Astrocyte (in vitro differentiated cells and primary cell): Measurements from ENCODE around the gene ADGRG7. TPM values are rescaled to one million over a fixed set of nuclear protein-coding genes. Genes with fewer than 3 reads are reported as not detected.

Experiments
- DNase-seq: peaks from one replicate; pipeline ENCODE4 v3.0.0-alpha.2; 2010; ENCODE audit warnings: low read depth
- FAIRE-seq: peaks from 2 replicates; lab custom pipeline; 2011; peaks lifted over from hg19 to GRCh38; lab: Jason Lieb, UNC
- H2AFZ ChIP-seq: 2 replicates; pipeline ENCODE4 v1.6.0; 2012; ENCODE audit warnings: low read depth, low read length, inconsistent platforms
- H3K27ac ChIP-seq: 2 replicates; pipeline ENCODE4 v1.5.1; 2011; ENCODE audit warnings: low read depth, low read length, inconsistent platforms
- H3K27me3 ChIP-seq: 2 replicates; pipeline ENCODE4 v1.6.0; 2011; ENCODE audit warnings: low read length, inconsistent platforms; ENCODE audit not compliant: insufficient read depth
- H3K36me3 ChIP-seq: 2 replicates; pipeline ENCODE4 v1.5.1; 2011; ENCODE audit warnings: low read length, inconsistent platforms; ENCODE audit not compliant: insufficient read depth
- H3K4me1 ChIP-seq: 2 replicates; pipeline ENCODE4 v1.5.1; 2011; ENCODE audit warnings: low read length, inconsistent platforms; ENCODE audit not compliant: insufficient read depth
- H3K4me2 ChIP-seq: 2 replicates; pipeline ENCODE4 v1.6.0; 2012; ENCODE audit warnings: low read length, inconsistent platforms
- H3K4me3 ChIP-seq: 2 replicates; pipeline ENCODE4 v1.5.1; 2011; ENCODE audit warnings: low read depth, mild to moderate bottlenecking, low read length, inconsistent platforms; ENCODE audit not compliant: insufficient read depth
- H3K79me2 ChIP-seq: 2 replicates; pipeline ENCODE4 v1.6.0; 2012; ENCODE audit warnings: mild to moderate bottlenecking, low read length, inconsistent platforms; ENCODE audit not compliant: insufficient read depth
- H3K9ac ChIP-seq: 2 replicates; pipeline ENCODE4 v1.6.0; 2012; ENCODE audit warnings: mild to moderate bottlenecking, low read length, inconsistent platforms
- H3K9me3 ChIP-seq: 2 replicates; pipeline ENCODE4 v1.5.1; 2012; ENCODE audit warnings: low read depth, mild to moderate bottlenecking, low read length, inconsistent platforms; ENCODE audit not compliant: insufficient read depth
- H4K20me1 ChIP-seq: 2 replicates; pipeline ENCODE4 v1.6.0; 2012; ENCODE audit warnings: low read length, inconsistent platforms; ENCODE audit not compliant: insufficient read depth
- H3K27ac Mint-ChIP-seq: one replicate; pipeline ENCODE4 v1.8.0; 2021; ENCODE audit warnings: mild to moderate bottlenecking, mixed read lengths; ENCODE audit not compliant: unreplicated experiment
- H3K27me3 Mint-ChIP-seq: one replicate; pipeline ENCODE4 v1.8.0; 2021; ENCODE audit warnings: low read depth, mixed read lengths; ENCODE audit not compliant: unreplicated experiment
- H3K36me3 Mint-ChIP-seq: one replicate; pipeline ENCODE4 v1.8.0; 2021; ENCODE audit warnings: low read depth, mixed read lengths; ENCODE audit not compliant: unreplicated experiment
- H3K4me1 Mint-ChIP-seq: one replicate; pipeline ENCODE4 v1.8.0; 2021; ENCODE audit warnings: low read depth, mixed read lengths; ENCODE audit not compliant: unreplicated experiment
- H3K4me3 Mint-ChIP-seq: one replicate; pipeline ENCODE4 v1.8.0; 2021; ENCODE audit warnings: mild to moderate bottlenecking, moderate library complexity, mixed read lengths; ENCODE audit not compliant: unreplicated experiment
- H3K9me3 Mint-ChIP-seq: one replicate; pipeline ENCODE4 v1.8.0; 2021; ENCODE audit warnings: mild to moderate bottlenecking, mixed read lengths; ENCODE audit not compliant: unreplicated experiment
- CTCF ChIP-seq: IDR thresholded peaks from 2 replicates; pipeline ENCODE4 v1.5.1; 2011; ENCODE audit warnings: low read depth, mild to moderate bottlenecking, inconsistent platforms, low read length, moderate library complexity; ENCODE audit not compliant: insufficient read depth
- EZH2 ChIP-seq: IDR thresholded peaks from 2 replicates; pipeline ENCODE4 v1.6.1; 2012; ENCODE audit warnings: mild to moderate bottlenecking, low read length, inconsistent platforms; ENCODE audit not compliant: insufficient read depth
- total RNA-seq: library from RNA; stranded (reverse); gene quantifications from 2 replicates; pipeline ENCODE4 v1.2.1, GENCODE V29; 2021

ADGRG7 gene
- total RNA-seq, 1 donor from 2014 or later: not detected

- H3K36me3 ChIP-seq: no peaks in the 10 kb centered on the region
- H3K79me2 ChIP-seq: no peaks in the 10 kb centered on the region
- Mint-ChIP-seq H3K4me3 (no peak overlapping the region), H3K4me1 (no peaks in the 10 kb centered on the region), H3K9me3 (peaks cover 3% of the 10 kb centered on the region), H3K27ac (no peak overlapping the region), H3K27me3 (no peaks in the 10 kb centered on the region), H3K36me3 (no peaks in the 10 kb centered on the region)
- no peak overlapping the region for H2AFZ ChIP-seq
- no peaks in the 10 kb centered on the region for H3K4me1 ChIP-seq
- no peak overlapping the region for H3K4me3 ChIP-seq
- TF ChIP-seq EZH2 (no peak), CTCF (no peak)
- FAIRE-seq: no peak
- no peak overlapping the region for H3K27ac ChIP-seq
- no peaks in the 10 kb centered on the region for H4K20me1 ChIP-seq
- no peak overlapping the region for H3K4me2 ChIP-seq
- H3K27me3 ChIP-seq: no peaks in the 10 kb centered on the region
- H3K9me3 ChIP-seq: no peaks in the 10 kb centered on the region
- no peak overlapping the region for H3K9ac ChIP-seq
- no peak for DNase-seq
Measured at GRCh38 chr3:100682854-100683760, 73.7 kb downstream of the ADGRG7 start.

DNA sequence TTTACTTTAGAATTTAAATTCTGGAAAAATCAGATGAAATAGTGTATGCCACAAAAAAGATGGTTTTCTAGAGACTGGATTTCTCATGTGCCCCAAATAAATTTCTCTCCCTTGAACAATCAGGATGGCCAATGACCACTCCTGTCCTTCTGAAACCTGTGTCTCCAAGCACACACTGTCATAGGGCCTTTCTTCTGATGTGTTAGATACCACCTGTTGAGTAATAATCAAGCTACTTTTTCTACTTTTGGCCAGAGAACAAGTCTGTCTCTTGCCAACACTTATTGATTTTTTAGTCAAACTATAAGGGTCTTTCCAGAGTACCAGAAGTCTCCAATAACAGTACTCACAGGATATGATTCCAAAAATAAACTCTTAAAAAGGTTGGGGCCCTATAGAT is 83.8 kb downstream of the ADGRG7 start:
- peaks cover 2% of the 10 kb centered on the region for H3K27me3 Mint-ChIP-seq
- H3K27ac Mint-ChIP-seq: no peak overlapping the region
- no peaks in the 10 kb centered on the region for H3K36me3 Mint-ChIP-seq
- H3K36me3 ChIP-seq: no peaks in the 10 kb centered on the region
- H3K9ac ChIP-seq: no peak overlapping the region
- no peaks in the 10 kb centered on the region for H3K4me1 ChIP-seq
- no peak overlapping the region for H3K4me3 Mint-ChIP-seq
- no peak for DNase-seq
- H3K4me2 ChIP-seq: no peak overlapping the region
- H3K27ac ChIP-seq: no peak overlapping the region
- TF ChIP-seq EZH2 (no peak), CTCF (no peak)
- FAIRE-seq: no peak
- H3K9me3 ChIP-seq: no peaks in the 10 kb centered on the region
- no peak overlapping the region for H2AFZ ChIP-seq
- no peaks in the 10 kb centered on the region for H3K4me1 Mint-ChIP-seq
- no peak overlapping the region for H3K4me3 ChIP-seq
- no peaks in the 10 kb centered on the region for H3K79me2 ChIP-seq
- H3K9me3 Mint-ChIP-seq: peaks cover 5% of the 10 kb centered on the region
- H3K27me3 ChIP-seq: peaks cover 3% of the 10 kb centered on the region
- H4K20me1 ChIP-seq: no peaks in the 10 kb centered on the region

GRCh38 chr3:100695696-100696095 is 86.3 kb downstream of the ADGRG7 start:
- no peaks in the 10 kb centered on the region for H3K9me3 Mint-ChIP-seq
- no peak overlapping the region for H3K9ac ChIP-seq
- H3K4me3 ChIP-seq: no peak overlapping the region
- H3K9me3 ChIP-seq: no peaks in the 10 kb centered on the region
- H3K4me2 ChIP-seq: no peak overlapping the region
- H3K4me3 Mint-ChIP-seq: no peak overlapping the region
- FAIRE-seq (no peak), DNase-seq (no peak)
- H3K27ac ChIP-seq: no peak overlapping the region
- no peaks in the 10 kb centered on the region for H3K4me1 ChIP-seq
- H3K27me3 ChIP-seq: peaks cover 3% of the 10 kb centered on the region
- no peak overlapping the region for H3K27ac Mint-ChIP-seq
- TF ChIP-seq CTCF: no peak
- H3K4me1 Mint-ChIP-seq: no peaks in the 10 kb centered on the region
- H2AFZ ChIP-seq: no peak overlapping the region
- no peaks in the 10 kb centered on the region for H3K36me3 Mint-ChIP-seq
- no peaks in the 10 kb centered on the region for H3K79me2 ChIP-seq
- no peaks in the 10 kb centered on the region for H3K36me3 ChIP-seq
- H4K20me1 ChIP-seq: no peaks in the 10 kb centered on the region
- peaks cover 2% of the 10 kb centered on the region for H3K27me3 Mint-ChIP-seq
